GM18907 (cell line): ENCODE results near the gene KRT6B.
"Not testable (repeated sequence)": the region's sequence is repeated elsewhere in the genome, so short reads cannot be mapped to it uniquely, and the experiment has no call there.

Experiments used
- ATAC-seq: cut with Tn5 transposase; IDR thresholded peaks from one replicate; pipeline ENCODE4 v1.9.1; 2021; ENCODE audit warnings: mild to moderate bottlenecking, moderate library complexity; ENCODE audit not compliant: unreplicated experiment

The KRT6B gene

GRCh38 chr12:52473768-52474167, 21.8 kb upstream of the KRT6B start, which contains the start of gene KRT6C:
Gene KRT6C (minus strand): TSS chr12:52473805. CDS start chr12:52473737, 68 bp downstream.
- ATAC-seq = no peak

DNA sequence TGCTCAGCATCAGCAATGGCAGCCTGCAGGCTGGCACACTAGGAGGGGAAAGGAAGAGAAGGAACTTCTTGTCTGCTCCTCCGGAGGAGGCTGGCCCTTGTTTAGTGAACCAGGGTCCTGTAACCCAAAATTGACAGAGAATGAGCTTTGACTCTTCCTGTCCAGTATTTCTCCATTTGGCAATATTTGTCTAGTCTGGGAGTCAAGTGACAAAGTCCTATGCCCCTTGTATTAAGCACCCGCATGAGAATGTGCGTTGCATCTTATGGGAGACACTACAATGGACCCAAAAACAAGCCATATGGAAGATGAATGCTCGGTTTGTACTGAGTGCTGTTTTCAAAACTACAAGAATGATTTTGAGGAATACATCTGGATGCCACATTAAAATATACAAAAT, 17.9 kb upstream of the KRT6B start:
- no peak for ATAC-seq

DNA sequence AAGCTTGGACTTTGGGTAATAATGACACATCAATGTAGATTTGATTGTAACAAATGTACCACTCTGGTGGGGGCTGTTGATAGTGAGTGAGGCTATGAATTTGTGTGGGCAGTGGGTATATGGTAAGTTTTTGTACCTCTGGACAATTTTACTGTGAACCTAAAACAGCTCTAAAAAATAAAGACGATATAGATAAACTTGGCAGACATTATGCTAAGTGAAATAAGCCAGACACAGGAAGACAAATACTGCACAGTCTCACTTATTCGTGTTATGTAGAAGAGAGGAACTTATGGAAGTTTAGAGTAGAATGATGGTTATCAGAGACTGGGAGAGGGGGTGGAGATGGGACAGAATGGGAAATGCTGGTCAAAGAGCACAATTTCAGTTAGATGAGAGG, 13.0 kb upstream of the KRT6B start:
- no peak for ATAC-seq

DNA sequence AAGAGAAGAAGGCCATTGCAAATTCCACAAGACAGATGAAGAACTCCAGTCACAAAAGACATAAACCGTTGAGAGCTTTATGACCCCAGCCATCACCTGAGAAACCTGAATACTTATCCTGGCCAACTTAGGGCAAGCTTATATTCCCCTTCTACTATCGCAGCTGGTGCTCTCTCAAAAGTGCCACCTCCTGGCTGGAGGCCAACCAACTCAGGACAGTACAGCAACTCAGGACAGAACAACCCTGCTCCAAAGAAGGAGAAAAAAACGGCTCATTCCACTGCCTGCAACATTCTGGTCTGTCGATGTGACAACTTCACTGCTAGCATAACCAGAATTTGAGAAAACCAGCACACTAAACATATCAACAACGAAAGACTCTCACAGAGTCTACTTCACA, 9.7 kb upstream of the KRT6B start:
- ATAC-seq = no peak

DNA sequence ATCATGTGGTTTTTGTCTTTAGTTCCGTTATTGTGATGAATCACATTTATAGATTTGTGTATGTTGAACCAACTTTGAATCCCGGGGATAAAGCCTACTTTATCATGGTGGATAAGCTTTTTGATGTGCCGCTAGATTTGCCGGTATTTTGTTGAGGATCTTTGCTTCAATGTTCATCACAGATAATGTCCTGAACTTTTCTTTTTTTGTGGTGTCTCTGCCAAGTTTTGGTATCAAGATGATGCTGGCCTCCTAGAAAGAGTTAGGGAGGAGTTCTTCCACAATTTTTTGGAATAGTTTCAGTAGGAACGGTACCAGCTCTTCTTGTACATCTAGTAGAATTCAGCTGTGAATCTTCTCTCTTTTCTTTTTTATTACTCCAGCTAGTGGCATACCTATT, 6.9 kb upstream of the KRT6B start:
- no peak for ATAC-seq

- no peak for ATAC-seq
Observed at GRCh38 chr12:52455821-52456220, 3.9 kb upstream of the KRT6B start.

- no peak for ATAC-seq
Observed at GRCh38 chr12:52454411-52455201, 2.7 kb upstream of the KRT6B start.

GRCh38 chr12:52448228-52448627, 3.7 kb downstream of the KRT6B start:
- ATAC-seq = no peak

GRCh38 chr12:52447196-52447595, 4.8 kb downstream of the KRT6B start:
- ATAC-seq = not testable (repeated sequence)

- ATAC-seq = no peak
Observed at GRCh38 chr12:52446367-52447045, 5.4 kb downstream of the KRT6B start.

GRCh38 chr12:52445876-52446275, 6.1 kb downstream of the KRT6B start:
- no peak for ATAC-seq

DNA sequence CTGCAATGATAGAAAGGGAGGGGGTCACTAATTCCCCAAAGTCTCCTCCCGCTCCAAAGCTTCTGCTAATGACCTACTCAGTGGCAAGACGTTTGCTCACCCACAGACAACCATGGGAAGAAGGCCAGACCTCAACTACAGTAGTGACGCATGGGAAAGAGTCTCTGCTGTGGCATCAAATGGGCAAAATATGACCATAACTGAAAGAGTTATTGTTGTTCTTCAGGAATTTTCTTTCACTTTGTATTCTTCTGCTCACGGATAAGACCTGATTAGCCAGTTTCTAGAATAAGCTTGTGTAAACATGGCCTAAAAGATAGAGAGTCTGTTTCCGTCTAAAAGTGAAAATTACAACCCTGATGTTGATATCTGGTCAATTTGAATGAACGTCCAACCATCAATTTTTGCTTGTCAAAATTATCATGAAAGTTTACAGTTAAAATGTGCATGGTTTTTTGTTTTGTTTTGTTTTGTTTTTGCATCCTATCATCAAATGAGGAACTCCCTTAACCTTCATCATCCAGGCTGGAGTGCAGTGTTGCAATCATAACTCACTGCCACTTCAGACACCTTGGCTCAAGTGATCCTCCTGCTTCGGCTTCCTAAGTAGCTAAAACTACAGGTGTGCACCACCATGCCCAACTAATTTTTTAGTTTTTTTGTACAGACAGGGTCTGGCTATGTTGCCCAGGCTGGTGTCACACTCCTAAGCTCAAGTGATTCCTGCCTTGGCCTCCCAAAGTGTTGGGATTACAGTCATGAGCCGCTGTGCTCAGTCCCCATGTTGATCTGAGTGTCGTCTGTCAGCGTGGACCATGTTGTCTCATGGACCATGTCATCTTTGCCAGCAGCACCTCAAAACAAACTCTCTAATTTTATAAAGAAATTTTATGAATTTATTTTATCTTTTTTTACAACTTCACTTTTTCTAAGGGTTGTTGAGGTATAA, 7.0 kb downstream of the KRT6B start:
- ATAC-seq = no peak

- no peak for ATAC-seq
Observed at GRCh38 chr12:52443966-52444365, 8.0 kb downstream of the KRT6B start.

DNA sequence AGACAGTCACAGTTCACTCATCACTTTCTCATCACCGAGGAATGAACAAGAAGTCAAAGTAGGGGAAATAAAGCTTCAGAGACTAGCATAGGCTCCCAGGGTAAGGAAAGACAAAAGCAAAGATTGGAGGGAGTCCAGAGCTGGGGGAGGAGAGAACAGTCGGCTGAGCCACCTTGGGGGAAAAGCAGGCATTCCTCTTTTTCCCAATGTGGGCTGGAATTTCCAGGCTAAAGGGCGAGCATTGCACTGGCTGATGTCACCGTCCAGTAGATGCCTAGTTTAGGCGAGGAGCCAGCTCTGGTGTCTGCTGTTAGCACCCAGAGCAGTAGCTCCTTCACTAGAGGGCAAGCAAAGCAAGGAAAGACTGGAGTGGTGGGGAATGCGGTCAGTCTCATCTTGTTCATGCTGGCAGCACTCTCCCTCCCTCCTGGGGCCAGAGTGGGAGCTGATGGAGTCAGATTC, 9.3 kb downstream of the KRT6B start:
- ATAC-seq = no peak

GRCh38 chr12:52441320-52441911, 10.5 kb downstream of the KRT6B start:
- no peak for ATAC-seq

DNA sequence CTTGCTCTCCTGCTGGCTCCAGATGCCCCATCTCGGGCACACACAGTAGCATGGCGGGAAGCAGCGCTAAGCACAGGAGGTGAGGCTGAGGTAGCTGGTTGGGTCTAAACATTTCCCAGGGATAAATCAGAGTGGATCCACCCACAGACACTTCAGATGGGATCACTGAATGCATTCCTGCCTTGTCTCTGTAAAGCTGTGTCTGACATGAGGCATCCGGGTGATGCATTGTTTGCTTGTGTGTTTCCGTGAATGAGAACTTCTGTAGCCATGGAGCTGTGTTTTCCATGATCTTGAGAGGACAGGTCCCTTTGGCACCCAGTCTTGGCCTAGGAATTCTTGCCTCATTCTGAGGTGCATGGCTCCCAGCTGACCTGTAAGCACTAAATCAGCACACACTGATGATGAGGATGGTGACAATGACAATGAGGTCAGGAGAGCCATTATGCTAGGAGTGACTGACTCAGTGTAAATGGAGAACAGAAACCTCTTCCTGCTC, 11.1 kb downstream of the KRT6B start:
- no peak for ATAC-seq

DNA sequence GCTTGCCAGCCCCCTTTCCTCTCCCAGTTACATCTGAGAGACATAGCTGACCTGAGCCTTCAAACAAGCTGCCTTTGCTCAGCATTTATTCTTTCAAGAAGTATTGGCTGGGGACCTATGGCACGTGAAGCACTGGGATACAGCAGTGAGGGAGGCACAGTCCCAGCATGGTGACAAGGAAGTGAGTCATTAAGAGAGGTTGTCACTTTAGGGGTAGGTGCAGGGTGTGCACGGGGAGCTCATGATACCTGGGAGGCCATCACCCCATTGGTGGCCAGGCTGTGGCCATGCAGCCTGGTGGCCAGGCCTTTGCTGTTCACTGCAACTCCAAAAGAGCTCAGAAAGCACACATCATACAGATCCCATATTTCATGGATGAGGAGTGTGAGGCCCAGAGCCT, 12.1 kb downstream of the KRT6B start:
- no peak for ATAC-seq

DNA sequence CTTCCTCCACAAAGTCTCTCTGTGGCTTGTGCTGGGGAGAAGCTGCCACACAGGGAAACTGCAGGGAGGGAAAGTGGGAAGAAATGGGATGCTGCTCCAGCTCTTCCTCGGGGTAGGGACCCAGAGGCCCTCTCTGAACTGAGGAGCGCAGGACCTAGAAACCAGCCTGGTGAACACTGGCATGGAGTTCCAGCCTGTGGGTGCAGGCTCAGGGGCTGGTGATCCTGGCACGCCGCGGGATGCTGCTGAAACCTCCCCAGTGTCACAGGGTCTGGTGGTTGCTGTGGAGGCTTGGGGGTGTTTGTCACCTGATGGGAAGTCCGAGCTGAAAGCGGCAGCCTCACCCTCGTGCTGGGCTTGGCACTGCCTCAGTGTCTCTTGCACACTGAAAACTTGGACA, 12.5 kb downstream of the KRT6B start:
- no peak for ATAC-seq

GRCh38 chr12:52438305-52439301, 13.3 kb downstream of the KRT6B start:
- ATAC-seq = no peak
